Measurements from ENCODE around the gene GALNT18.

GRCh38 chr11:11442791-11443190 is 179.0 kb downstream of the GALNT18 start:
- TF ChIP-seq POLR2A (IDR thresholded peaks at IDR 0.05) (no peak), CTCF (IDR thresholded peaks at IDR 0.05) (no peak)

Measured in prostate gland (tissue), 2 donors.